ENCODE results near the gene PDIA4. TPM values are rescaled to one million over a fixed set of nuclear protein-coding genes. Genes with fewer than 3 reads are reported as not detected.
A peak's percentile ranks its signal among the peaks of the same experiment; 100 is the strongest.

Gene PDIA4
- total RNA-seq, 1 donor, result 200 TPM

- no peak for DNase-seq (ENCODE audit: low read depth)
- H3K4me3 ChIP-seq (ENCODE audit: low read depth, low read length), result no peak overlapping the region
- TF ChIP-seq, protein P1, sequence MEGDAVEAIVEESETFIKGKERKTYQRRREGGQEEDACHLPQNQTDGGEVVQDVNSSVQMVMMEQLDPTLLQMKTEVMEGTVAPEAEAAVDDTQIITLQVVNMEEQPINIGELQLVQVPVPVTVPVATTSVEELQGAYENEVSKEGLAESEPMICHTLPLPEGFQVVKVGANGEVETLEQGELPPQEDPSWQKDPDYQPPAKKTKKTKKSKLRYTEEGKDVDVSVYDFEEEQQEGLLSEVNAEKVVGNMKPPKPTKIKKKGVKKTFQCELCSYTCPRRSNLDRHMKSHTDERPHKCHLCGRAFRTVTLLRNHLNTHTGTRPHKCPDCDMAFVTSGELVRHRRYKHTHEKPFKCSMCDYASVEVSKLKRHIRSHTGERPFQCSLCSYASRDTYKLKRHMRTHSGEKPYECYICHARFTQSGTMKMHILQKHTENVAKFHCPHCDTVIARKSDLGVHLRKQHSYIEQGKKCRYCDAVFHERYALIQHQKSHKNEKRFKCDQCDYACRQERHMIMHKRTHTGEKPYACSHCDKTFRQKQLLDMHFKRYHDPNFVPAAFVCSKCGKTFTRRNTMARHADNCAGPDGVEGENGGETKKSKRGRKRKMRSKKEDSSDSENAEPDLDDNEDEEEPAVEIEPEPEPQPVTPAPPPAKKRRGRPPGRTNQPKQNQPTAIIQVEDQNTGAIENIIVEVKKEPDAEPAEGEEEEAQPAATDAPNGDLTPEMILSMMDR (IDR thresholded peaks at IDR 0.05; ENCODE audit: insufficient read depth, low read length), result no peak
Observed at GRCh38 chr7:148953676-148954075, 74.6 kb downstream of the PDIA4 start.

Small RNAs within 50 kb of the gene (small RNA-seq; reads per million reads assigned to genes)
- gene COX6B1P1 (not detected), gene RNU6-650P (not detected), gene RNY1 (969 reads per million, percentile 99 among the genes with 10 or more reads in this experiment), gene RNY3 (1,671 reads per million, percentile 99 among the genes with 10 or more reads in this experiment), gene RNY4 (342 reads per million, percentile 99 among the genes with 10 or more reads in this experiment)

Other genes starting within 250 kb of the PDIA4 start
- gene EZH2, start 144.2 kb downstream of the PDIA4 start, total RNA-seq (ENCODE audit: low replicate concordance), result 15.0 and 30.1 TPM in 2 replicates
- gene ZNF786, start 62.2 kb upstream of the PDIA4 start, total RNA-seq (ENCODE audit: low replicate concordance), result 4.1 and 5.2 TPM in 2 replicates
- gene ZNF425, start 97.8 kb upstream of the PDIA4 start, total RNA-seq (ENCODE audit: low replicate concordance), result 4.3 and 6.5 TPM in 2 replicates
- 11.2 and 15.2 TPM in 2 replicates for gene ZNF398, start 118.9 kb upstream of the PDIA4 start, total RNA-seq (ENCODE audit: low replicate concordance)
- gene ZNF282, start 167.0 kb upstream of the PDIA4 start, total RNA-seq (ENCODE audit: low replicate concordance), result 15.5 and 31.9 TPM in 2 replicates
- 5.6 and 14.3 TPM in 2 replicates for gene ZNF212, start 211.1 kb upstream of the PDIA4 start, total RNA-seq (ENCODE audit: low replicate concordance)
- 9.1 and 12.7 TPM in 2 replicates for gene ZNF783, start 233.7 kb upstream of the PDIA4 start, total RNA-seq (ENCODE audit: low replicate concordance)